GM23248 (cell line): Measurements from ENCODE around the gene ARPC5L.

Source experiments
- EZH2 ChIP-seq: fragments of 200-600 bp; sonication (generic); IDR thresholded peaks from 2 replicates; pipeline ENCODE4 v1.6.1; 2018; ENCODE audit warnings: antibody characterized with exemption, mild to moderate bottlenecking; ENCODE audit not compliant: insufficient read depth, poor library complexity, severe bottlenecking
- EZH2phosphoT487 ChIP-seq: fragments of 200-600 bp; sonication (generic); IDR thresholded peaks from 2 replicates; pipeline ENCODE4 v1.6.1; 2018; ENCODE audit warnings: antibody characterized with exemption, moderate library complexity, mild to moderate bottlenecking, low read depth; ENCODE audit not compliant: insufficient read depth

DNA sequence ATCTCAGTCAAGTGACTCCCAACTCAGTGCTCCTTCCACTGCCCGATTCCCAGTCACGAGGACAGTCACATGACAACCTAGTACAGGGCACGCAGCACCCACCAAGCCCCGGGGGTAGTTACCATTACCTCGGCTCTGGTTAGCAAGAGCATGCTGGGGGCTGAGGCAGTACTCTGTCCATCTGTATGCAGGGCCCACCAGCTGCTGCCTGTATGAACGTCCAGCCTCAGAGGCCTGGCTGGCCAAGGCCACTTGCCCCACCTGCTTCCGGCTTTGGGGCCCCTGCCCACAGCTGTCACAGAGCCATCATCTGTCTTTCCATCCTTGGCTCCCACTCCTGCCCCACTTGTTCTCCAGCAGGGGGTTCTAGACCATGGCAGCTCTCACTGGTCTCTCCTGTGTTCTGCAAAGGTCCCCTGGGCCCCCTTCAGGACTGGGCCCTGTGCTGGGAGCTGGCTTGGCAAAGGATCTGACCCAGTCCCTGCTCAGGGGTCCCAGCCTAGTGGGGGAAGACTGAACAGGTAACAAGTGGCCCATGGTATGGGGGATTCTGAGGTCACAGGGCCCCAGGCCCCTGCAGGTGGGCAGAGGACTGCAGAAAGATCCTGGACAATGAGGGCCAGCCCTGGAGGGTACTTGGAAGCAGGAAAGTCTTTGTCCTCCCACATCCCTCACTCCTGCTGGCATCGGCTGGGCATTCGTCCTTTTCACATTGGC is 3.4 kb upstream of the ARPC5L start:
- TF ChIP-seq EZH2 (no peak), EZH2phosphoT487 (no peak)
